DND-41 (cell line): ENCODE results near the gene ZFP62.

Source experiments
- CTCF ChIP-seq: IDR thresholded peaks from 2 replicates; pipeline ENCODE4 v1.5.1; 2012; ENCODE audit warnings: borderline replicate concordance, low read length, moderate library complexity, mild to moderate bottlenecking; ENCODE audit not compliant: poor library complexity, severe bottlenecking; ENCODE audit errors: extremely low read depth
- EZH2 ChIP-seq: IDR thresholded peaks from 3 replicates; pipeline ENCODE4 v1.6.1; 2012; ENCODE audit warnings: borderline replicate concordance, low read depth, mild to moderate bottlenecking, moderate library complexity, low read length, inconsistent platforms; ENCODE audit not compliant: severe bottlenecking

- TF ChIP-seq CTCF (no peak), EZH2 (no peak)
These were observed 28.4 kb downstream of the ZFP62 start for GRCh38 chr5:180832638-180833068.
